ENCODE measurements around the gene DELE1.
"Not testable (repeated sequence)": the region's sequence is repeated elsewhere in the genome, so short reads cannot be mapped to it uniquely, and the experiment has no call there.

The DELE1 gene

DNA sequence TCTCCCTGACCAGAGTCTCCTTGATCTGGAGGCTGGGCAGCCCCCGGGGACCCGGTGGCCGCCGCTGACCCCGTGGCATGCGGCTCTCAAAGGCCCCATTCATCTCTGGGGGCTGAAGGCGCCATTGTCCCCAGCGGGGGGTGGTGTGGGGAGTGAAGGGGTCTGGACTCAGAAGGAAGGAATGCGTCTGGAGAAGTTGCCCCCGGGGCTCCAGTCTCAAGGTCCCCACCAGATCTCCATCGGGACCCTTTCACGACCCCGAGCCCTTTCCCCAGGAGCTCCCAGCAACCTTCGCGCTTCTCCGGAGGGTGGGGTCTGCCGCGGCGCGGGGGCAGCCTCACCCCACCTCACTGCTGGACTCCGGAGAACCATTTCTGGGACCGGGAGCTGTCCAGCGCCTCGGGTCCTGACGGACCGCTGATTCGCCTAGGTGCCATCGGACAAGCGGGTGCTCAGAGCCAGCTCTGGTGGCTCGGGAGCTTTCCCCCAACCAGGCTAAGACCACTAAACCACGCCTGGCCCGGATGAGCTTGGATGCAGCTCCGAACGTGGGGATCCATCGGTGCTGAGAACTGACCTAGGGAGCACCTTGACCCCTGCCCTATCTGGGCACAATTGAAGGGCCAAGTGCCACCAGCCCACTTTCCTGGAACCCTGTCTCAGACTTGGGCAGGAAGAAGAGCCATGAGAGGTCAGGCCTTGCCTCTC lies 40.3 kb upstream of the DELE1 start:
- DNase-seq = peak in 38 of 58 donors; percentile 26 to 70 (median 42)

DNA sequence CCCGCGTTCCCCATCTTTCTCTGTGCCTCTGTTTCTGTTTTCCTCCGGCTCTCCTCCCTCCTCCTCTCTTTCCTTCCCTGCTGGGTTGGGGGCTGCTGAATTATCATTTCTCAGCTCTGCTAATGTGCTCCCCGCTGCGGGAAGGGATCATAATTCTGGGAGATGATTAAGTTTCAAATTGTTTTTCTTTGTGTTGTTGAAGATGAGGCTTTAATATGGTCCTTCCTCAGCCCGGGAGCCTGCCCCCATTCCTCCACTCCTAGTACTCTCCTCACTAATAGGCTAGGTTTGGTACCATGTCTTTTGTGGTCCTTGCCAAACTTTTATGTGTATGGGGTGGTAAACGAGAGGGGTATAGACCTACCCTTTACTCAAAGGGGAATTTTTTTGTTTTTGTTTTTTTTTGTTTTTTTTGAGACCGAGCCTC lies 39.8 kb upstream of the DELE1 start:
- no peak for DNase-seq

DNA sequence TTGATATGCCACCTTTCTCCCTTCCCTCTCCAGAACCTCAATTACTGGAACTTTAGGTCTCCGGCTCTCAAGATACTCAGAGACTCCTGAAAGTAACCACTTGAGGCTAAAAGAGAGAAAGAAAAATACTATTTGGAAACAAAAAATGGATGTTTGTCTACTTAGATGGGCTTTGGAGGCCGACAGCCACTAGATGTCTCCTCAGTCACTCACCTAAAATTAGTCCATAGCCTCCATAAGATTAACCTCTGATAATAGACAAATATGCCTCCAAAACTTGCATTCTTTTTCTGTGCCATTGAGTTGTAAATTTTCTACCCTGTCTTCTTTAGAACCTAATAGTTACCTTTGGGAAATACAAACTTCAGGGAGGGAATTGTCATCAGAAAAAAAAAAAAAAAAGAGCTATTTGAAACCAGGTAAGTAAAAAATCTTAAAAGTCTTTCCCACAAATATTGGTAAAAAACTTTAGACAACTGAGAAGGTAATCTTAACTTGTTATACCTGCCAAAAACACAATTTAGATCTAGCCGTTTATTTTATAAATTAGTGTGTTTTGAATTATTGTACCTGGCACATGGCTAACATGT lies 34.3 kb upstream of the DELE1 start:
- DNase-seq = no peak

DNA sequence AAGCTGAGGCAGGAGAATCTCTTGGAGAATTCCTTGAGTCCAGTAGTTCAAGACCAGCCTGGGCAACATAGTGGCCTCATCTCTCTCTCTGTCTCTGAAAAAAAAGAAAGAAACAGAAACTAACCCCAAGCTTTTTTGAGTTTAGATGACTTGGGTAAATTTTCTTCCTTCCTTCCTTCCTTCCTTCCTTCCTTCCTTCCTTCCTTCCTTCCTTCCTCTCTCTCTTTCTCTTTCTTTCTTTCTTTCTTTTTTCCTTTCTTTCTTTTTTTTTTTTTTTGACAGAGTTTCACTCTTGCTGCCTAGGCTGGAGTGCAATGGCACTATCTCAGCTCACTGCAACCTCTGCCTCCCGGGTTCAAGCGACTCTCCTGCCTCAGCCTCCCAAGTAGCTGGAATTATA lies 33.2 kb upstream of the DELE1 start:
- not testable (repeated sequence) for DNase-seq

DNA sequence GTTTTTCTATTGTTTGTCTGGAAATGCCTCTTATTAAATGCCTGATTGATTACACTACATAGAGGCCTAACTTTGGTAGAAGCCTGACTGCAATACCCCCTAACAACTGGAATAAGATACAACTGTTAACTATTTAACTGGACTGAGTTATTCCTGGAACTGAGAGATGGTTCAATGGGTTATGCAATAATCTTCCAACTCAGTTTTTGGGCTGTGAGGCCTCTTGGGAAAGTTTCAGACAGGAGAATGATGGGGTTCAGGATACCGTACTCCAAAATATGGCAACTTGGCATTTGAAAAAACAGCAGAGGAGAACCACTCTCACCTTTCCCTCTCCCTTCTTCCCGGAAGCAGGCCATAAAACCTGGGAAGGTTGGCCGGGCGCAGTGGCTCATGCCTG lies 26.2 kb upstream of the DELE1 start:
- DNase-seq = no peak

DNA sequence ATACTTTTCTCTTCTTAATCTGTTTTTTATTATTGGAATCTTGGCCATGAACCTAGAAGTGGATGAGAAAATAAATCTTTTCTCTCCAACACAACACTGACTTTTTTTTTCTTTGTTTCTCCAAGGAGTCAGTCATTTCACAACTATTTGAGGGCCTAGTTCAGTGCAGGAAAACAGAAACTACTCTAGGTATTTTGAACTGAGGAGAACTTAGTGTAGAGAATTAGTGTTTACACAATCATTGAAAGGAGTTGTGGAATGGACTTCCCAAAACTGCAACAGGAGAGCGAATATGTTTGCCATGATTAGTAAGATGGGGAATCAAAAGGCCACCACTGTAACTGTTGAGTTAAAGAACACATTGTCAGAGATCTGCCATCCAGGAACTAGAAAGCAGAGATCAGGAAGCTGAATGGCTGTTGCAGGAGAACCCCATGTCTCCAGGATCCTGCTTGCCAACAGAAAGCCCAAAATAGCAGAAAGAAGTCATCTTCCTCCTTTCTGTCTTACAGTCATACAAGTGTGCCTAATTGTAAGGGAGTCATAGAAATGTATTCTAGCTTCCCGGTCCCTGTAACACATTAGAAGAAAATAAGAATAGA lies 25.1 kb upstream of the DELE1 start:
- peak in 2 of 58 donors; percentile 18 to 33 for DNase-seq

DNA sequence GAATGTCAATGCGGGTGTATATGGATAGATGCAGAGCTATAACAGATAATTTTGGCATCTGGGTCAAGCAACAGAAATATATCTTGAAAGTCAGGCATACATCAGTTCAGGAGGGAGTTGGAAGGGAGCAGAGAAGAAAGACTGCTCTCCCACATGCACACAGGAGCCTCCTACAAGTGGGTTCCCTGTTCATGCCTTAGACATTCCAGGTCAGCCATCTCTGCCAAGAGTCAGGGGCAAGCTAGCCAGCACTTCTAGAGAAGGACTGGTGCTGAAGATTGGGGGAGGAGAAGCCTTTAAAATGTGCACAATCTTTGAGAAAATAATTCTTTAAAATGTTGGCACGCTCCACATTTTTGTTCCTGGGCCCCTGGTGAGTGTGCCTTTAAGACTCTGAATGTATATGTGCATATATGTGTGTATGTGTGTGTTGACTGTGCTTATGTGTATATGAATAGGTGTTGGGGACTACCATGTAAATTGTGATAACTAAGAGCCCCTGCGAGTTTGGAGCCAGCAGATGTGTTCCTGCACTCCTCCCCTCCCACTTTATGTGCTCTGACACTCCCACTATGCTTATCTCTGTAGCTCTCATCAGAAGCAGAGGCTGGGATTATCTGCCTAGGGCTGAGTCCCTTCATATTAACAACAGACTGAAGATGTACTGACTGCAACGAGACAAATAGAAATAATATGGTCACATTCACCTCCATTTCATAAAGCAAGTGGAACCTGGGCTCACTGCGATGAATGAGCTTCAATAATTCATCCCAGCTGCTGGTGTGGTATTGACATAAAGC lies 21.5 kb upstream of the DELE1 start:
- DNase-seq = no peak

DNA sequence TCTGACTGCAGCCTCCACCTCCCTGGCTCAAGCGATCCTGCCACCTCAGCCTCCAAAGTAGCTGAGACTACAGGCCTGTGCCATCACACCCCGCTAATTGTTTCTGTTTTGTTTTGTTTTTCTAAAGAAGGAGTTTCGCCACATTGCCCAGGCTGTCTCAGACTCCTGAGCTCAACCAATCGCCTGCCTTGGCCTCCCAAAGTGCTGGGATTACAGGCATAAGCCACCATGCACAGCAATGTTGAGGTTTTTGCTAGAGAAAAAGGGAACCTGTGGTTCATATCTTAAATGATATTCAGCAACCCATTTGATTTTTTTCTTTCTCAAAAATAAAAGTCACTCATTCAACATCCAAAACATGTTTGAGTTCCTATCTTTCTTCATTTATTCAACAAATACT lies 20.4 kb upstream of the DELE1 start:
- DNase-seq = no peak

DNA sequence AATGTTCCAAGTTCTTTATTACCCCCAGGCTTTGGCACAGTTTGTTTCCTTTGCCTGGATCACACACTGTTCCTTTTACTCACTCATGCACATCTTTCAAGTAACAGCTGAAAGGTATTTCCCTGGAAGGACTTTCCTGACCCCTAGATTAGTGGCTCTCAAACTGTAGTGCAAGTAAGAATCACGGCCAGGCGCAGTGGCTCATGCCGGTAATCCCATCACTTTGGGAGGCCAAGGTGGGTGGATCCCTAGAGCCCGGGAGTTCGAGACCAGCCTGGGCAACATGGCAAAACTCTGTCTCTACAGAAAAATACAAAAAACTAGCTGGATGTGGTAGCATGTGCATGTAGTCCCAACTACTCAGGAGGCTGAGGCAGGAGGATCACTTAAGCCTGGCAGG lies 19.1 kb upstream of the DELE1 start:
- DNase-seq = no peak

DNA sequence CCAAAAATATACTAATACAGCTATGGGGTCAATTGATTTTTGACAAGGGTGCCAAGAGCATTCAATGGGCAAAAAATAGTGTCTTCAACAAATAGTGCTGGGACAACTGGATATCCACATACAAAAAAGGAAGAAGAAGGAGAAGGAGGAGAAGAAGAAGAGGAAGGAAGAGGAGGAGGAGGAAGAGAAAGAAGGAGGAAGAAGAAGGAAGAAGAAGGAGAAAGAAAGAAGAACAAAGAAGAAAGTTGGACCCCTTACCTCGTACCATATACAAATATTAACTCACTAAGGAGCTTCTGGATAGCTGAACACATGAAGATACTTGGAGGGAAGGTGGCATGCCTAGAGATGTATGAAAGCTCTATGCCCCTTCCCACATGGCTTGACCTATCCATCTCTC lies 17.2 kb upstream of the DELE1 start:
- no peak for DNase-seq

DNA sequence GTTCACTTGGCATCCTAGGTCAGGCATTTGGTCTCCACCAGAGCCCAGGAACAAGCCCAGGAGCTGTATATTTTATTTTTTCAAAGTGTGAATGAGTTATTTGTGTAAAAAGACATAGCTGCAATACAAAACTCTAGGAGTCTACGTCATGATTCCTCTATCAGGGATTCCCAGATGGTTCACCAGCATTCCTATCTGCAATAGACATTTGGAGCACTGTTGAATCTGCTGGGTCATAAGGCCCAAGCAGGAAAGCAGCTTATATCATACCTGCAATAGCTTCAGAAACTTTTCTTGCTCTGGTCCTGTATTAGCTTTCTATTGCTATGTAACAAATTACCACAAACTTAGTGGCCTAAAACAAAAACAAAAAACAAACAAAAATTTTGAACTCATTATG lies 16.7 kb upstream of the DELE1 start:
- no peak for DNase-seq

DNA sequence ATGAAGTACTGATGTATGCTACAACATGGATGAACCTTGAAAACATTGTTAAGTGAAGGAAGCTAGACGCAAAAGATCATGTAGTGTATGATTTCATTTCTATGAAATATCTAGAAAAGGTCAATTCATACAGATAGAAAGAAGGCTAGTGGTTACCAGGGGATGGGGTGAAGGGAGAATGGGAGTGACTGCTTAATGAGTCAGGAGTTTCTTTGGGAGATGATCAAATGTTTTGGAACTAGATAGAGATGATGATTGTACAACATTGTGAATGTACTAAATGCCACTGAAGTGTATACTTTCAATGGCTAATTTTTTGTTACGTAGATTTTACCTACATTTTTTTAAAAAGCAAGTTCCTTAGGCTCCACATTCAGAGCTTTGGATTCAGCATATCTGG lies 14.9 kb upstream of the DELE1 start:
- no peak for DNase-seq

DNA sequence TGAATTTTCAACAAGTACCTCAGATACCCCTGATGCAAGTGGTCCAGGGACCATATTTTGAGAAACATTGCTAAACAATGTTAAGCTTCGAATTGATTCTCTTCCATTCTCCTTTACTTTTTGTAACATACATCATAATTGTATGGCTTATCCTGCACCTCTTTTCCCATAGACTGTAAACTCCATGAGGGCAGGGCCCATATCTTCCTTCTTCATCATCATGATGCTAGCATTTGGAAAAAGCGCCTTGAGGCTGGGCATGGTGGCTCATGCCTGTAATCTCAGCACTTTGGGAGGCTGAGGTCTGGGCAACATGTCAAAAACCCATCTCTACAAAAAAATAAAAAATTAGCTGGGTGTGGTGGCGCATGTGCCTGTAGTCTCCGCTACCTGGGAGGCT lies 14.5 kb upstream of the DELE1 start:
- DNase-seq = no peak

DNA sequence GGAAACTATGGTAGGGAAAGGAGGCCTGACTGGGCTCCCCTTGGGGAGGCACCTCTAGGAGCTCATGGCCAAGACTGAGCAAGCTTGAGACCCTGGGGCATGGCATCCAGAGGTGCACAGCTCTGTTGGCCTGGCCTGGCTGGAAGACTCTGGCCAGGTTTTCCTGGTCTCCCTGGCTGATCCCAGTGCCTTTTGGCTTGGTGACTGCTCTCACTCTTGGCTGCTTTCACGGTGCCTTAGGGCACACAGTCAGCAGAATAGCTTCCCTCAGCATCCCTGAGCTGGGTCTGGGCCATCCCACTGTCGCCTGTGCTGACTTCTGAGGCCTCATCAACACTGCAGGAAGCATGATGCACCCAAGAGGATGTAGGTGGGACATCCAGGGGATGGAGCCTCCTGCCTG lies 13.4 kb upstream of the DELE1 start:
- DNase-seq = no peak

DNA sequence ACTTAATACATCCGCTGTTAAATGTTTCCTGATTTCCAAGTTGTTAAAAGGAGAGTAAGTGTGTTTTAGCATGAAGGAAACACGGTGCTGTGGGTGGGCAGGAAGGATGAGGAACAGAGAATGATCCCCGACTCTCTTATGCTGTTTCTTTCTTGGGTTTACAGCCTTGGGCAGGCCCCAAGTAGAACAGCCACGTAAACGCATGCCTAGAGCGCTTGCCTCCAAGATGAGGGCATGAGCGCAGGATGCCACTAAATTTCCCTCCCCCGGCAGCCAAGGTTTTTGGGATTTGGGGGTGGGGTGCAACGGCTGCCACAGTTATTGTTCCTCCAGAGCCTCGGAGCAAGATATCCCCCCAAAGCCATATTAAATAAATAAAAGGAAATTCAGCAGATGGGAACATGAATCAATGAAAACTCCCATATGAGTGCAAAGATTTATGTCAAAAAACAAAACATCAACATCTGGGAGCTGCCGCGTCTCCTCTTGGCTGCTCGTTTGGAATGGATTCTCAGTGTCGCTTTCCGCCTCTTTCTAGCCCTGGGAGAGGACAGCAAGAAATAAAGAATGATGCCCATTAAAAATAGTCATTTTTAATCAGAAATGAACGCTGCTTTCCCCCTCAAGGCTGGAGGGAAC lies 10.0 kb upstream of the DELE1 start:
- DNase-seq = peak in 25 of 58 donors; percentile 5 to 51 (median 18)

DNA sequence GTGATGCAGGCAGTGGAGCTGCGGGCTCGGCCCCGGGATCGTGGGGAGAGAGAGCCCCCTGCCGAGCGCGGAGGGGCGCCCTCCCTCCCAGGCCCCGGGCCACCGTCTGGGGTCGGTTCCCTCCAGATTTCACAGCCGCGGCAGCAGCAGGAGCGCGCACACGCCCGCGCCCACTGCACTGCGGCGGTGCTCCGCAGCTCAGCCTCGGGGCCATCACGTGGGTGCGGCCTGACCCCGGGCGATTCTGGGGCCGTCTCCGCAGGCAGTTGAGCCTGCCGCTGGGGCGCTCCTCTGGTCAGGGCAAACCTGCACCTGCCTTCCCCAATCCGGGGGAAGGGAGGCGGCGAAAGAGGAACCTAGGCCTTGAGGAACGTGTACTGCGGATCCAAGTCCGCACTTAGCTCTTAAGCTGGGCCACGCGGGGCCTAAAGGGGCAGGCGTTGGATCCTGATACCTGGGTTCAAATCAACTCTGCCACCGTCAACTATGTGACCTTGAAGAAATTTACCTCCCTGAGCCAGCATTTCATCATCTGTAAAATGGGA lies 9.4 kb upstream of the DELE1 start:
- DNase-seq = peak in 51 of 58 donors; percentile 6 to 73 (median 44)

DNA sequence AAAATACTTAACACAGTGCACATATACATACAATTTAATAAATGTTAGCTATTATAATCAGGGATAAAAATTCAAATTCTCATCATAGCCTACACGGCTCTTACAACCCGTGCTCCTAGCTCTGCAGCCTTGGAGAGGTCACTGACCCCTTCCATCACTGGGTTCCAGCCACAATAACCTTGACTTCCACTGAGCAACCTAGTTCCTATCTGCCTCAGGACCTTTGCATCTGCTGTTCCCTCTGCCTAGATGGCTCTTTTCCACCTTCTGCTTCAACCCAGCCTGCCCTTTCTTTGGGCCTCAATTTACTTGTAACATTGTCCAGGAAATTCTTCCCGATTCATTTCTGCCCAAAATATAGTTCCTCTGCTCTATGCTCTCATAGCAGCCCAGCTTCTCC lies 8.9 kb upstream of the DELE1 start:
- DNase-seq = no peak

DNA sequence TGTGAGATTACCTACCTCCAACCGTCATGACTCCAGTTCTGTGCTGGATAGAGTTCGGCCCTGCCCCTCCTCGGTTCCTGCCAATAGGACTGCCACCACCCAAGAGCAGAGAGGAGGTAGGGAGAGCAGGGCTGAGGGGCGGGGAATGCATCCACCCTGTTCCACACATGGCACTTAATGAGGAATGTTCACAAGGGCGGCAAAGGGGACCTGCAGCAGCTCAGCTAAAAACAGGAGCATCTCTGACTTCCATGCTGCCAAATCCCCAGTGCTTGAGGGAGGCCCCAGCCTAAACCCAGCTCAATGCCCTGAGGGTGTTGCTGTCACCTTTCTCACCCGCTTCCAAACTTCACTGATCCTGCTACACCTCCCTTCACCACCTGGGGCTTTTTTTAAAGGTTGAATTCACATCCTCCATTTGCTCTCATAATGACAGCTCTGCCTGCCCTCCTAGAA lies 7.8 kb upstream of the DELE1 start:
- no peak for DNase-seq

DNA sequence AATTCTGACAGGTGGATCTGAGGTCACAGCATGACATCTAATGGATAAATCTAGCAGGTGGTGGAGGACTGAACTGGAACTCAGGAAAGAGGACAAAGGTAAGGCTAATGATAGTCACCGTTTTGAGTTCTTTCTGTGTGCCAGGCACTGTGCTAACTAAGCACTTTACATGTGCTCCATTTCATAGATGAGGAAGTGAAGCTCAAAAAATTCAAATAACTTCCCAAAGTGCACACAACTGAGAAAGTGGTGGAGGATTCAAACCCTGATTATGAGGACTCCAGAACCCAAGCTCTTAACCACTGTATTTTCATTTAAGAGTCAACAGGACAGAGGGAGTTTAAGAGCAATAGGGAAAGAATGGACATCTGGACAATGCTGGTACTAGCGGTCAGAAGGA lies 7.1 kb upstream of the DELE1 start:
- DNase-seq = no peak

DNA sequence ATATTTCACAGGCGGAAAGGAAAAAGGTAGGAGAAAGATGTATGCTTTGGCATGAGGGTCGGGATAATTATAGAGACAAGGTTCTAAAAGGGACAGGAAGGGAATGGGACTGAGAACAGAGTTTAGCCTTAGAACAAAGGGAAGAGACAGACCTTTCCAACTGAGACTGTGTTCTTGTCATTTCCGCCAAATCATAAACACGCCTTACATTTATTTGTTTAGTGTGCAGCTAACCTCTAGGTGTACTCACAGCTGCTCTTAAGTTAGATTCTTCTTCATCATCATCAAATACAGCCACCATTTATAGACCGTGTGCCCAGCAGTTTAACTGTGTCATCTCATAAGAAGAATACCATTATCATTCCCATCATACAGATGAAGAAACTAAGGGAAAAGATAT lies 5.9 kb upstream of the DELE1 start:
- no peak for DNase-seq
